ENCODE data around the gene PYGB.
"Not testable (repeated sequence)": the region's sequence is repeated elsewhere in the genome, so short reads cannot be mapped to it uniquely, and the experiment has no call there.

The PYGB gene

GRCh38 chr20:25238319-25239037 is 9.4 kb upstream of the PYGB start:
- no peak overlapping the region for H3K9ac ChIP-seq
- H3K27ac ChIP-seq, result no peak overlapping the region

GRCh38 chr20:25239387-25240370 is 8.2 kb upstream of the PYGB start:
- Histone ChIP-seq H3K4me3 (IDR thresholded peaks at IDR 0.05; ENCODE audit: insufficient read depth, low read depth, low read length) (no peak overlapping the region), H4K20me1 (ENCODE audit: insufficient read depth) (no peaks in the 10 kb centered on the region), H3K27me3 (ENCODE audit: insufficient read depth, low read depth) (no peaks in the 10 kb centered on the region), H3K4me1 (ENCODE audit: low read depth, poor library complexity, severe bottlenecking) (no peaks in the 10 kb centered on the region), H3K36me3 (ENCODE audit: insufficient read depth) (no peaks in the 10 kb centered on the region), H3K79me2 (ENCODE audit: insufficient read depth, low read depth) (no peaks in the 10 kb centered on the region), H3K4me2 (no peak overlapping the region), H2AFZ (ENCODE audit: low read depth) (no peak overlapping the region), H3K27ac (no peak overlapping the region), H3K9ac (no peak overlapping the region)
- no peak for TF ChIP-seq CTCF (conservative IDR thresholded peaks at IDR 0.05; ENCODE audit: low read depth, low read length)

More at GRCh38 chr20:25238319-25239037, 9.4 kb upstream of the PYGB start:
- Histone ChIP-seq H3K4me1 (ENCODE audit: low read depth, poor library complexity, severe bottlenecking) (no peaks in the 10 kb centered on the region), H2AFZ (ENCODE audit: low read depth) (no peak overlapping the region), H4K20me1 (ENCODE audit: insufficient read depth) (no peaks in the 10 kb centered on the region), H3K36me3 (ENCODE audit: insufficient read depth) (no peaks in the 10 kb centered on the region), H3K79me2 (ENCODE audit: insufficient read depth, low read depth) (no peaks in the 10 kb centered on the region), H3K4me2 (no peak overlapping the region), H3K4me3 (IDR thresholded peaks at IDR 0.05; ENCODE audit: insufficient read depth, low read depth, low read length) (no peak overlapping the region), H3K27me3 (ENCODE audit: insufficient read depth, low read depth) (no peaks in the 10 kb centered on the region)
- no peak for TF ChIP-seq CTCF (conservative IDR thresholded peaks at IDR 0.05; ENCODE audit: low read depth, low read length)

GRCh38 chr20:25240851-25241658 is 6.8 kb upstream of the PYGB start:
- H3K4me1 ChIP-seq (ENCODE audit: low read depth, poor library complexity, severe bottlenecking); H2AFZ ChIP-seq (ENCODE audit: low read depth); H3K4me2 ChIP-seq; H4K20me1 ChIP-seq (ENCODE audit: insufficient read depth); H3K27me3 ChIP-seq (ENCODE audit: insufficient read depth, low read depth); H3K27ac ChIP-seq; H3K4me3 ChIP-seq (IDR thresholded peaks at IDR 0.05; ENCODE audit: insufficient read depth, low read depth, low read length); H3K79me2 ChIP-seq (ENCODE audit: insufficient read depth, low read depth); H3K9ac ChIP-seq; H3K36me3 ChIP-seq (ENCODE audit: insufficient read depth): not testable (repeated sequence)

GRCh38 chr20:25241659-25241955 is 6.3 kb upstream of the PYGB start:
- H3K4me3 ChIP-seq (IDR thresholded peaks at IDR 0.05; ENCODE audit: insufficient read depth, low read depth, low read length); H3K9ac ChIP-seq; H3K27ac ChIP-seq; H2AFZ ChIP-seq (ENCODE audit: low read depth); H3K36me3 ChIP-seq (ENCODE audit: insufficient read depth); H4K20me1 ChIP-seq (ENCODE audit: insufficient read depth); H3K4me2 ChIP-seq; H3K27me3 ChIP-seq (ENCODE audit: insufficient read depth, low read depth); H3K79me2 ChIP-seq (ENCODE audit: insufficient read depth, low read depth): not testable (repeated sequence)
- peaks cover 10% of the 10 kb centered on the region for H3K4me1 ChIP-seq (ENCODE audit: low read depth, poor library complexity, severe bottlenecking)

- no peak for TF ChIP-seq CTCF (conservative IDR thresholded peaks at IDR 0.05; ENCODE audit: low read depth, low read length)
- H4K20me1 ChIP-seq (ENCODE audit: insufficient read depth), result no peaks in the 10 kb centered on the region
- H3K27me3 ChIP-seq (ENCODE audit: insufficient read depth, low read depth), result no peaks in the 10 kb centered on the region
- no peak overlapping the region for H2AFZ ChIP-seq (ENCODE audit: low read depth)
- no peaks in the 10 kb centered on the region for H3K36me3 ChIP-seq (ENCODE audit: insufficient read depth)
- H3K9ac ChIP-seq, result no peak overlapping the region
- H3K79me2 ChIP-seq (ENCODE audit: insufficient read depth, low read depth), result no peaks in the 10 kb centered on the region
- H3K27ac ChIP-seq, result no peak overlapping the region
- peaks cover 16% of the 10 kb centered on the region for H3K4me1 ChIP-seq (ENCODE audit: low read depth, poor library complexity, severe bottlenecking)
- no peak overlapping the region for H3K4me3 ChIP-seq (IDR thresholded peaks at IDR 0.05; ENCODE audit: insufficient read depth, low read depth, low read length)
- H3K4me2 ChIP-seq, result no peak overlapping the region
These were observed 5.7 kb upstream of the PYGB start for GRCh38 chr20:25242231-25242630.

Data from KMS-11 (cell line).